H1 (cell line): ENCODE data around the gene GAK. TPM values are rescaled to one million over a fixed set of nuclear protein-coding genes. Genes with fewer than 3 reads are reported as not detected.
A peak's percentile ranks its signal among the peaks of the same experiment; 100 is the strongest.

Experiments used
- CTCF ChIA-PET: fragments of 300-600 bp; sonication (Branson Sonifier 250); formaldehyde crosslinking; loops from one replicate; lab custom pipeline; 2021; ENCODE audit not compliant: partially characterized antibody; lab: Charles Lee
- POLR2A ChIA-PET: fragments of 300-600 bp; sonication (Branson Sonifier 250); formaldehyde crosslinking; loops from one replicate; lab custom pipeline; 2021; ENCODE audit warnings: inconsistent platforms; ENCODE audit not compliant: partially characterized antibody; lab: Charles Lee
- DNase-seq, 2 experiments: peaks; one replicate each; pipeline versions ENCODE4 v3.0.0 to v3.0.0-alpha.2; 2010 to 2022; ENCODE audit warnings: low spot score in 2 of 2, low read depth in 1 of 2, mixed read lengths in 1 of 2
- FAIRE-seq: peaks from 2 replicates; lab custom pipeline; 2011; peaks lifted over from hg19 to GRCh38; lab: Jason Lieb, UNC
- H2AFZ ChIP-seq: 2 replicates; pipeline ENCODE4 v1.8.1; 2012; ENCODE audit warnings: low read length, inconsistent platforms
- H2AK5ac ChIP-seq: 2 replicates; pipeline ENCODE4 v1.6.1; 2013; ENCODE audit warnings: low read depth, low read length
- H2BK120ac ChIP-seq: replicated peaks from 2 replicates; pipeline ENCODE3; 2013; ENCODE audit warnings: low read depth, low read length, inconsistent platforms
- H2BK12ac ChIP-seq: 2 replicates; pipeline ENCODE4 v1.6.1; 2013; ENCODE audit warnings: low read depth, low read length
- H2BK15ac ChIP-seq: 2 replicates; pipeline ENCODE4 v1.6.1; 2013; ENCODE audit warnings: low read length
- H2BK20ac ChIP-seq: 2 replicates; pipeline ENCODE4 v1.6.1; 2013; ENCODE audit warnings: low read length
- H2BK5ac ChIP-seq: 2 replicates; pipeline ENCODE4 v1.6.1; 2013; ENCODE audit warnings: low read depth, low read length
- H3K14ac ChIP-seq: 2 replicates; pipeline ENCODE4 v1.6.1; 2013; ENCODE audit warnings: inconsistent platforms; ENCODE audit not compliant: insufficient read length
- H3K18ac ChIP-seq: 2 replicates; pipeline ENCODE4 v1.6.1; 2013; ENCODE audit warnings: low read length; ENCODE audit errors: extremely low read depth
- H3K23ac ChIP-seq: 2 replicates; pipeline ENCODE4 v1.6.1; 2013; ENCODE audit warnings: inconsistent platforms; ENCODE audit not compliant: insufficient read length
- H3K23me2 ChIP-seq: 2 replicates; pipeline ENCODE4 v1.6.1; 2013; ENCODE audit warnings: low read depth, low read length
- H3K27ac ChIP-seq: 2 replicates; pipeline ENCODE4 v1.6.1; 2011; ENCODE audit warnings: low read depth, low read length, inconsistent platforms
- H3K27me3 ChIP-seq, 4 experiments: replicated peaks in 1 of 4; 1 replicate in 1 of 4; 2 replicates in 3 of 4; pipeline versions ENCODE4 v1.6.1 to v1.8.1; 2011 to 2013; ENCODE audit warnings: low read length in 3 of 4, mild to moderate bottlenecking in 3 of 4, inconsistent platforms in 2 of 4, mixed read lengths in 2 of 4, moderate library complexity in 1 of 4; ENCODE audit not compliant: control insufficient read depth in 3 of 4, insufficient read depth in 3 of 4; ENCODE audit errors: extremely low read depth in 1 of 4
- H3K36me3 ChIP-seq, 4 experiments: 2 replicates each; pipeline versions ENCODE4 v1.6.1 to v1.8.1; 2011 to 2013; ENCODE audit warnings: mild to moderate bottlenecking in 4 of 4, low read length in 3 of 4, moderate library complexity in 2 of 4, control low read depth in 1 of 4, inconsistent platforms in 1 of 4; ENCODE audit not compliant: insufficient read depth in 4 of 4, control insufficient read depth in 2 of 4
- H3K4ac ChIP-seq: replicated peaks from 2 replicates; pipeline ENCODE3; 2013; ENCODE audit warnings: low read length, low read depth, mixed read lengths, inconsistent platforms; ENCODE audit not compliant: insufficient read length
- H3K4me1 ChIP-seq, 4 experiments: replicated peaks in 1 of 4; 1 replicate in 1 of 4; 2 replicates in 3 of 4; pipeline versions ENCODE4 v1.6.1 to v1.8.1; 2011 to 2013; ENCODE audit warnings: low read length in 3 of 4, inconsistent platforms in 2 of 4, mixed read lengths in 1 of 4; ENCODE audit not compliant: insufficient read depth in 4 of 4, control insufficient read depth in 3 of 4
- H3K4me2 ChIP-seq, 2 experiments: 2 replicates each; pipeline versions ENCODE4 v1.6.1 to v1.8.1; 2011 to 2013; ENCODE audit warnings: low read depth in 2 of 2, low read length in 2 of 2, control low read depth in 1 of 2, inconsistent platforms in 1 of 2, mild to moderate bottlenecking in 1 of 2; ENCODE audit not compliant: insufficient read depth in 1 of 2
- H3K4me3 ChIP-seq, 4 experiments: fragments of 200-600, 300-600 bp in 1 of 4; sonication (generic), shearing (Covaris generic), sonication (Bioruptor Twin) in 1 of 4; 2 replicates each; pipeline versions ENCODE4 v1.5.1 to v1.8.1; 2011 to 2016; ENCODE audit warnings: low read length in 4 of 4, low read depth in 3 of 4, control low read depth in 2 of 4, inconsistent platforms in 2 of 4, mild to moderate bottlenecking in 2 of 4, mixed read lengths in 1 of 4, moderate library complexity in 1 of 4; ENCODE audit not compliant: insufficient read depth in 2 of 4; ENCODE audit errors: extremely low read depth in 1 of 4
- H3K56ac ChIP-seq: replicated peaks from 2 replicates; pipeline ENCODE3; 2013; ENCODE audit warnings: low read depth, mild to moderate bottlenecking, mixed read lengths, low read length, inconsistent platforms; ENCODE audit not compliant: insufficient read length
- H3K79me1 ChIP-seq: 2 replicates; pipeline ENCODE4 v1.6.1; 2013; ENCODE audit warnings: low read depth, low read length, control low read depth
- H3K79me2 ChIP-seq, 2 experiments: 2 replicates each; pipeline versions ENCODE4 v1.6.1 to v1.8.1; 2012 to 2013; ENCODE audit warnings: low read length in 2 of 2, mild to moderate bottlenecking in 2 of 2, inconsistent platforms in 1 of 2; ENCODE audit not compliant: insufficient read depth in 2 of 2, control insufficient read depth in 1 of 2
- H3K9ac ChIP-seq, 4 experiments: replicated peaks in 1 of 4; 1 replicate in 1 of 4; 2 replicates in 3 of 4; pipeline versions ENCODE4 v1.6.1 to v1.8.1; 2011 to 2013; ENCODE audit warnings: low read depth in 3 of 4, low read length in 3 of 4, control low read depth in 2 of 4, mild to moderate bottlenecking in 2 of 4, moderate library complexity in 2 of 4, inconsistent platforms in 1 of 4; ENCODE audit errors: extremely low read depth in 1 of 4
- H3K9me3 ChIP-seq, 2 experiments: 2 replicates each; pipeline versions ENCODE4 v1.6.1 to v1.8.1; 2012 to 2013; ENCODE audit warnings: mild to moderate bottlenecking in 2 of 2, moderate library complexity in 2 of 2, control low read depth in 1 of 2, inconsistent platforms in 1 of 2, low read depth in 1 of 2, low read length in 1 of 2, mixed read lengths in 1 of 2; ENCODE audit not compliant: insufficient read depth in 2 of 2
- H4K20me1 ChIP-seq, 2 experiments: replicated peaks in 1 of 2; 2 replicates each; pipeline versions ENCODE3 to v1.8.1; 2011 to 2013; ENCODE audit warnings: inconsistent platforms in 2 of 2, low read length in 2 of 2, mild to moderate bottlenecking in 1 of 2; ENCODE audit not compliant: insufficient read depth in 2 of 2, control insufficient read depth in 1 of 2
- H4K5ac ChIP-seq: 2 replicates; pipeline ENCODE4 v1.6.1; 2013; ENCODE audit warnings: low read length, low read depth, mixed read lengths, inconsistent platforms; ENCODE audit not compliant: insufficient read length
- H4K8ac ChIP-seq: 2 replicates; pipeline ENCODE4 v1.8.0; 2013; ENCODE audit warnings: mild to moderate bottlenecking, moderate library complexity, low read length, inconsistent platforms; ENCODE audit not compliant: insufficient read depth; ENCODE audit errors: extremely low read depth
- H4K91ac ChIP-seq: replicated peaks from 2 replicates; pipeline ENCODE3; 2013; ENCODE audit warnings: low read length, mixed read lengths, inconsistent platforms; ENCODE audit not compliant: insufficient read length
- ATF2 ChIP-seq: IDR thresholded peaks from 2 replicates; pipeline ENCODE4 v1.6.1; 2012; ENCODE audit warnings: low read length, inconsistent platforms
- CHD2 ChIP-seq: IDR thresholded peaks from 2 replicates; pipeline ENCODE4 v1.6.1; 2012; ENCODE audit warnings: low read length, improper control_type of control experiment
- E2F6 ChIP-seq: IDR thresholded peaks from 2 replicates; pipeline ENCODE4 v1.6.1; 2012; ENCODE audit warnings: inconsistent platforms
- RNF2 ChIP-seq: fragments of 200-900, 300-1000 bp; sonication (generic); IDR thresholded peaks from 2 replicates; pipeline ENCODE4 v1.7.1; 2016; ENCODE audit warnings: borderline replicate concordance, low read depth, mild to moderate bottlenecking, antibody characterized with exemption, low read length; ENCODE audit not compliant: poor library complexity, severe bottlenecking; ENCODE audit errors: missing control alignments
- SIN3A ChIP-seq, 2 experiments: IDR thresholded peaks in 1 of 2; conservative IDR thresholded peaks in 1 of 2; 2 replicates each; pipeline ENCODE4 v1.6.1; 2011 to 2012; ENCODE audit warnings: low read length in 2 of 2, improper control_type of control experiment in 1 of 2, low read depth in 1 of 2, mild to moderate bottlenecking in 1 of 2
- TEAD4 ChIP-seq: IDR thresholded peaks from 2 replicates; pipeline ENCODE4 v1.6.1; 2012; ENCODE audit warnings: low read depth, low read length, inconsistent platforms, mixed read lengths
- USF2 ChIP-seq: IDR thresholded peaks from 2 replicates; pipeline ENCODE4 v1.6.1; 2011; ENCODE audit warnings: low read length, improper control_type of control experiment
- WGBS, 2 experiments: shearing (Covaris generic) in 1 of 2; methylation state at CpG; one replicate each; pipeline versions ENCODE4 v1.1.6 to v1.1.7; 2013 to 2015; ENCODE audit warnings: low lambda C conversion rate in 2 of 2, mixed read lengths in 2 of 2, inconsistent platforms in 1 of 2, low coverage in 1 of 2, missing lambda C conversion rate in 1 of 2; ENCODE audit not compliant: insufficient replicate concordance in 2 of 2, insufficient coverage in 1 of 2, insufficient read length in 1 of 2; ENCODE audit errors: extremely low coverage in 1 of 2, missing lambda C conversion rate in 1 of 2; 5-methylcytosine and 5-hydroxymethylcytosine counted together
- polyA plus RNA-seq, 7 experiments: library from polyadenylated mRNA; depleted of rRNA in 3 of 7; stranded (reverse) in 5 of 7; unstranded in 2 of 7; fragments of >200 nt in 5 of 7; fragments of 200-250 nt in 2 of 7; gene quantifications; 1 replicate in 5 of 7; 2 replicates in 1 of 7; 4 replicates in 1 of 7; pipeline versions ENCODE4 v1.2.1 to v1.2.3, GENCODE V29; 2011 to 2013; ENCODE audit warnings: missing spikeins in 2 of 7, mixed read lengths in 2 of 7
- total RNA-seq: library from RNA; stranded (reverse); fragmentation: NEBNext Ultra II Directional; extraction: Animal tissue kit (Norgen Biotek cat#: 25700); gene quantifications from 2 replicates; pipeline ENCODE4 v1.2.1, GENCODE V29; 2021

GAK gene
- total and polyA plus RNA-seq, 2 of the 8 experiments (the other 6 are each of a cell fraction or from before 2014, with no cell fraction given) = 31.5 to 70.8 TPM

GRCh38 chr4:970854-971520, 38.9 kb upstream of the GAK start:
- POLR2A ChIA-PET = interaction anchor here (1.2 kb wide), 1 partner anchor 13 kb away, joined by 3 read pairs; no protein-coding TSS in a partner anchor
- no peak overlapping the region for H3K4ac ChIP-seq
- H3K36me3 ChIP-seq = no peaks in the 10 kb centered on the region
- H3K79me2 ChIP-seq = no peaks in the 10 kb centered on the region
- no peak overlapping the region for H4K91ac ChIP-seq
- no peak overlapping the region for H3K23ac ChIP-seq
- H2BK20ac ChIP-seq = no peak overlapping the region
- peaks cover 12% of the 10 kb centered on the region; the same call in 1 of the 2 replicates for H3K23me2 ChIP-seq
- H2BK5ac ChIP-seq = no peak overlapping the region
- H4K8ac ChIP-seq = no peak overlapping the region
- H3K9ac ChIP-seq = no peak overlapping the region
- H3K9me3 ChIP-seq = peaks cover 5 to 11% of the 10 kb centered on the region in 2 experiments; a peak in 1 of 4 replicates
- H4K20me1 ChIP-seq = peaks cover 6 to 19% of the 10 kb centered on the region in 2 experiments
- WGBS, 2 experiments = 89% methylated on average over 16 of the region's 17 CpGs; no CpG with 5 or more reads in 1 of the 2 experiments
- H3K4me1 ChIP-seq = peaks cover 0 to 9% (median 4%) of the 10 kb centered on the region in 4 experiments; a peak in 3 of 7 replicates
- H2BK12ac ChIP-seq = peak overlapping the region; percentile 27; the same call in 1 of the 2 replicates
- no peak overlapping the region for H3K4me2 ChIP-seq
- H3K27me3 ChIP-seq = peaks cover 9 to 45% (median 35%) of the 10 kb centered on the region in 4 experiments; a peak in 6 of 7 replicates
- no peak overlapping the region for H3K4me3 ChIP-seq
- no peak overlapping the region for H2AFZ ChIP-seq
- H4K5ac ChIP-seq = no peak overlapping the region
- CTCF ChIA-PET = interaction anchor here (0.9 to 1.1 kb wide), 2 partner anchors 16 to 45 kb away, joined by 3 to 4 read pairs; partner anchors contain the start of gene IDUA
- 0 out of 2 replicates have a peak overlapping the region, but pooled peaks have one; percentile 15 for H2AK5ac ChIP-seq
- H3K18ac ChIP-seq = no peak overlapping the region
- H3K56ac ChIP-seq = no peak overlapping the region
- H2BK15ac ChIP-seq = no peak overlapping the region
- no peak overlapping the region for H3K27ac ChIP-seq
- H3K14ac ChIP-seq = no peak overlapping the region
- DNase-seq = no peak
- no peak overlapping the region for H2BK120ac ChIP-seq
- no peak for FAIRE-seq
- H3K79me1 ChIP-seq = no peaks in the 10 kb centered on the region
- TF ChIP-seq CHD2 (no peak), RNF2 (no peak), ATF2 (no peak), TEAD4 (no peak), SIN3A (conservative IDR thresholded peaks at IDR 0.05 in 1 of 2, IDR thresholded peaks at IDR 0.05 in 1 of 2; ENCODE audit: low read depth in 1 of 2, low read length in 2 of 2) (no peak), USF2 (no peak), E2F6 (no peak)
